Mesenchymal stem cell (in vitro differentiated cells and primary cell): Measurements from ENCODE around the gene SFTPB.

ENCODE experiments used
- DNase-seq: peaks from one replicate; pipeline ENCODE4 v3.0.0-alpha.2; 2013
- H2AFZ ChIP-seq: one replicate; pipeline ENCODE4 v1.6.1; 2013; ENCODE audit warnings: low read depth, mild to moderate bottlenecking, control low read depth, inconsistent platforms, low read length, moderate library complexity
- H2AK5ac ChIP-seq: 2 replicates; pipeline ENCODE4 v1.6.1; 2013; ENCODE audit warnings: low read length, moderate library complexity, mild to moderate bottlenecking, inconsistent platforms; ENCODE audit not compliant: severe bottlenecking
- H2BK120ac ChIP-seq: one replicate; pipeline ENCODE4 v1.6.1; 2013; ENCODE audit warnings: low read depth, mild to moderate bottlenecking, inconsistent platforms, low read length, moderate library complexity
- H2BK12ac ChIP-seq, 2 experiments: one replicate each; pipeline ENCODE4 v1.6.1; 2013; ENCODE audit warnings: inconsistent platforms in 2 of 2, low read length in 2 of 2, mild to moderate bottlenecking in 2 of 2, moderate library complexity in 2 of 2, control low read depth in 1 of 2
- H2BK15ac ChIP-seq: one replicate; pipeline ENCODE4 v1.6.1; 2013; ENCODE audit warnings: mild to moderate bottlenecking, low read depth, inconsistent platforms; ENCODE audit not compliant: poor library complexity, severe bottlenecking
- H2BK5ac ChIP-seq: 2 replicates; pipeline ENCODE4 v1.6.1; 2013; ENCODE audit warnings: low read depth, mild to moderate bottlenecking, low read length, control low read depth, inconsistent platforms; ENCODE audit not compliant: poor library complexity, severe bottlenecking
- H3K14ac ChIP-seq, 2 experiments: one replicate each; pipeline ENCODE4 v1.6.1; 2013; ENCODE audit warnings: inconsistent platforms in 2 of 2, low read length in 2 of 2, control low read depth in 1 of 2, mild to moderate bottlenecking in 1 of 2, moderate library complexity in 1 of 2
- H3K18ac ChIP-seq, 2 experiments: one replicate each; pipeline ENCODE4 v1.6.1; 2013; ENCODE audit warnings: inconsistent platforms in 2 of 2, low read length in 2 of 2, control low read depth in 1 of 2, low read depth in 1 of 2, mild to moderate bottlenecking in 1 of 2
- H3K23ac ChIP-seq, 2 experiments: one replicate each; pipeline ENCODE4 v1.6.1; 2013; ENCODE audit warnings: inconsistent platforms in 2 of 2, low read length in 2 of 2, mild to moderate bottlenecking in 2 of 2, moderate library complexity in 2 of 2, control low read depth in 1 of 2
- H3K27ac ChIP-seq: 2 replicates; pipeline ENCODE4 v1.5.1; 2013; ENCODE audit warnings: mild to moderate bottlenecking, moderate library complexity, low read length, control low read depth, inconsistent platforms; ENCODE audit not compliant: poor library complexity, severe bottlenecking
- H3K27me3 ChIP-seq, 2 experiments: 2 replicates each; pipeline versions ENCODE4 v1.6.1 to v1.7.0; 2013; ENCODE audit warnings: low read length in 2 of 2, mild to moderate bottlenecking in 2 of 2, moderate library complexity in 2 of 2, control low read depth in 1 of 2, inconsistent platforms in 1 of 2; ENCODE audit not compliant: control insufficient read depth in 1 of 2, insufficient read depth in 1 of 2
- H3K36me3 ChIP-seq, 2 experiments: 2 replicates each; pipeline versions ENCODE4 v1.6.1 to v1.7.0; 2013; ENCODE audit warnings: low read length in 2 of 2, control low read depth in 1 of 2, inconsistent platforms in 1 of 2, low read depth in 1 of 2, mild to moderate bottlenecking in 1 of 2; ENCODE audit not compliant: insufficient read depth in 2 of 2, control insufficient read depth in 1 of 2
- H3K4ac ChIP-seq, 2 experiments: one replicate each; pipeline ENCODE4 v1.6.1; 2013; ENCODE audit warnings: inconsistent platforms in 2 of 2, low read length in 2 of 2, mild to moderate bottlenecking in 2 of 2, moderate library complexity in 2 of 2, control low read depth in 1 of 2, low read depth in 1 of 2
- H3K4me1 ChIP-seq: 2 replicates; pipeline ENCODE4 v1.6.1; 2013; ENCODE audit warnings: low read depth, low read length, control low read depth; ENCODE audit not compliant: control insufficient read depth, insufficient read depth
- H3K4me2 ChIP-seq: 2 replicates; pipeline ENCODE4 v1.6.1; 2013; ENCODE audit warnings: low read length, mild to moderate bottlenecking, inconsistent platforms; ENCODE audit not compliant: poor library complexity, severe bottlenecking
- H3K4me3 ChIP-seq, 2 experiments: 2 replicates each; pipeline versions ENCODE4 v1.5.1 to v1.7.0; 2013; ENCODE audit warnings: low read length in 2 of 2, mild to moderate bottlenecking in 2 of 2, control low read depth in 1 of 2, low read depth in 1 of 2; ENCODE audit not compliant: insufficient read depth in 1 of 2
- H3K79me1 ChIP-seq: replicated peaks from 2 replicates; pipeline ENCODE4 v1.6.1; 2013; ENCODE audit warnings: mild to moderate bottlenecking, control low read depth, low read length, inconsistent platforms; ENCODE audit not compliant: poor library complexity, severe bottlenecking
- H3K9ac ChIP-seq: 2 replicates; pipeline ENCODE4 v1.7.0; 2013; ENCODE audit warnings: mild to moderate bottlenecking, low read length, moderate library complexity
- H3K9me3 ChIP-seq: 2 replicates; pipeline ENCODE4 v1.7.0; 2013; ENCODE audit warnings: mild to moderate bottlenecking, low read length; ENCODE audit not compliant: control insufficient read depth
- H4K8ac ChIP-seq: one replicate; pipeline ENCODE4 v1.6.1; 2013; ENCODE audit warnings: inconsistent platforms, mild to moderate bottlenecking, low read length, moderate library complexity
- H4K91ac ChIP-seq: one replicate; pipeline ENCODE4 v1.6.1; 2013; ENCODE audit warnings: mild to moderate bottlenecking, low read length, inconsistent platforms
- WGBS: methylation state at CpG from one replicate; pipeline ENCODE4 v1.1.7; 2013; ENCODE audit warnings: mixed read lengths; 5-methylcytosine and 5-hydroxymethylcytosine counted together

Gene SFTPB

DNA sequence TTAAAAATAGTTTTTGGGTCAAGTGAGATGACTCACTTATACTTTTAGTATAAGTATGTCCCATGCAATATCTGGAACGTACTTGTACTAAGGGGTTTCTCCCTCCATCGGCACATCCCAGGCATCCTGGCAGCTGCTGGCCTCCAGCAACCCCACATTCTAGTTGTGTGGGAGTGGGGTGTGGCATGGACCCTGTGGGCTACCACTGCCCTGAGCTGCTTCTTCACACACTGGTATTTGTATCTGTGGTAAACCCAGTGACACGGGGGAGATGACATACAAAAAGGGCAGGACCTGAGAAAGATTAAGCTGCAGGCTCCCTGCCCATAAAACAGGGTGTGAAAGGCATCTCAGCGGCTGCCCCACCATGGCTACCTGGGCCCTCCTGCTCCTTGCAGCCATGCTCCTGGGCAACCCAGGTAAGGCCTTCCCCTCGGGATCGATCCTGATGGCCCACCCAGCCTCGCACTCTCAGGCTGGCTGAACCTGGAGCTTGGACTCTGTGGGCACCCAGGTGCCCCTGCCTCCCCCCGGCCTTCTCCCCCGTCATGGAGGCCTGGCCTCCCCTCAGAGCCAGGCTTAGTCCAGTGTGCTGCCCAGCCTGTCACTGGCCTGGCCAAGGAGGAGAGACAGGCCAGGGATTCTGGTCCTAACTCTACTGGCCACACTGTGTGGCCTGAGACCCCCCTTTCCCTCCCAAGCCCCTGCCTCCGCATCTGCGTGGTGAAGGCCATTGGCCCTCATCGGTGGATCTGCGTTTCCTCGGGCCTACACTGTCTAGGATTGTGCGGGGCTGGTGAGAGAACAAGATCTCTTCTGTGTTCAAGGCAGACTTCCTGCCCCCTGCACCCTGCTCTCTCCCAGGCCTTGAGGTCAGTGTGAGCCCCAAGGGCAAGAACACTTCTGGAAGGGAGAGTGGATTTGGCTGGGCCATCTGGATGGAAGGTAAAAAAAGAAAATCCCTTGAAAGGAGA is 26.3 kb upstream of the SFTPB start, which contains the start of gene GNLY:
TSS of gene GNLY (plus strand) at position 307 of the 974 bp plus-strand sequence. CDS start at position 368, 61 bp downstream.
- WGBS = 95% methylated on average over 15 of the region's 15 CpGs
- H3K4me1 ChIP-seq = peaks cover 10% of the 10 kb centered on the region
- peak within 1 kb of the TSS in 1 of 2 experiments; percentile 84 for H3K14ac ChIP-seq
- H4K8ac ChIP-seq = no peak within 1 kb of the TSS
- no peak within 1 kb of the TSS for H3K18ac ChIP-seq
- H2AFZ ChIP-seq = no peak within 1 kb of the TSS
- DNase-seq = no peak
- no peak within 1 kb of the TSS for H3K27ac ChIP-seq
- no peaks in the 10 kb centered on the region for H3K79me1 ChIP-seq
- no peak within 1 kb of the TSS for H4K91ac ChIP-seq
- H2AK5ac ChIP-seq = no peak within 1 kb of the TSS
- no peak within 1 kb of the TSS for H3K4me3 ChIP-seq
- H3K36me3 ChIP-seq = no peaks in the 10 kb centered on the region
- no peak within 1 kb of the TSS for H2BK120ac ChIP-seq
- H2BK12ac ChIP-seq = no peak within 1 kb of the TSS
- H3K9ac ChIP-seq = no peak within 1 kb of the TSS
- H3K4ac ChIP-seq = no peak within 1 kb of the TSS
- no peak within 1 kb of the TSS for H2BK5ac ChIP-seq
- H3K27me3 ChIP-seq = peaks cover 0 to 10% of the 10 kb centered on the region in 2 experiments
- no peaks in the 10 kb centered on the region for H3K9me3 ChIP-seq
- H3K23ac ChIP-seq = no peak within 1 kb of the TSS
- H3K4me2 ChIP-seq = no peak within 1 kb of the TSS
- H2BK15ac ChIP-seq = no peak within 1 kb of the TSS

- no peak overlapping the region for H2BK15ac ChIP-seq
- H3K27me3 ChIP-seq = peaks cover 0 to under 1% of the 10 kb centered on the region in 2 experiments
- H3K79me1 ChIP-seq = no peaks in the 10 kb centered on the region
- 83% methylated on average over 5 of the region's 5 CpGs for WGBS
- no peaks in the 10 kb centered on the region for H3K36me3 ChIP-seq
- no peak overlapping the region for H3K4me3 ChIP-seq
- H3K18ac ChIP-seq = no peak overlapping the region
- no peak overlapping the region for H3K4me2 ChIP-seq
- no peak overlapping the region for H3K27ac ChIP-seq
- H2AK5ac ChIP-seq = no peak overlapping the region
- no peaks in the 10 kb centered on the region for H3K9me3 ChIP-seq
- no peak overlapping the region for H3K9ac ChIP-seq
- H3K23ac ChIP-seq = no peak overlapping the region
- DNase-seq = no peak
- no peak overlapping the region for H2BK12ac ChIP-seq
- H2AFZ ChIP-seq = no peak overlapping the region
- no peak overlapping the region for H4K8ac ChIP-seq
- H2BK120ac ChIP-seq = no peak overlapping the region
- no peak overlapping the region for H3K4ac ChIP-seq
- H4K91ac ChIP-seq = no peak overlapping the region
- peaks cover 11% of the 10 kb centered on the region for H3K4me1 ChIP-seq
- H3K14ac ChIP-seq = no peak overlapping the region
- no peak overlapping the region for H2BK5ac ChIP-seq
Observed at GRCh38 chr2:85692039-85692645, 24.1 kb upstream of the SFTPB start.

DNA sequence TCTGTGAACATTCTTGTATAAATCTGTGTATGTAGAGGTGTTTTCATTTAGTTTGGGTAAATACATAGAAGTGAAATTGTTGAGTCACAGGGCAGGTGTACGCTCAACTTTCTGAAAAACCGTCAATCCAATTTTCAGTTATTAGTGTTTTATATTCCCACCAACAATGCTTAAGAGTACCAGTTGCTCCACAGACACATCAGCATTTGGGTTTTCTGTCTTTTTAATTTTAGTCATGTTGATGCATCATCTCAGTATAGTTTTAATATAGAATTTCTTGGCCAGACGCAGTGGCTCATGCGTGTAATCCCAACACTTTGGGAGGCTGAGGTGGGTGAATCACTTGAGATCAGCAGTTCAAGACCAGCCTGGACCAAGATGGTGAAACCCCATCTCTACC is 22.9 kb upstream of the SFTPB start:
- H2AFZ ChIP-seq = no peak overlapping the region

DNA sequence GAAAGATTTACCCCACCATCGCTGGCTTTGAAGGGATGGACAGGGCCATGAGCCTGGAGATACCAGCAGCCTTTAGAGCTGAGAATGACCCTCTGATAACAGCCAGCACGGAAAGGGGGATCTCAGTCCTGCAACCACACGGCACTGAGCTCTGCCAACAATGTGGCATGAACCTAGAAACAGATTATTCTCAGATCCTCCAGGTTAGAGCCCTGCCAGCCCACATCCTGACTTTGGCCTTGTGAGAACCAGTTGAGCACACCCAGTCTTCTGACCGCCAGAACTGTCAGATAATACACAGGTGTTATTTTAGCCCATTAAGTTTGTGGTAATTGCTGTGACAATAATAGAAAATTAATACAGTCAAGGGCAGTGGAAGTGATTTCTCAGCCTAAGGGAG is 16.8 kb upstream of the SFTPB start:
- Histone ChIP-seq H2BK5ac (no peak overlapping the region), H2BK120ac (no peak overlapping the region), H3K18ac (no peak overlapping the region), H2BK15ac (no peak overlapping the region), H3K23ac (no peak overlapping the region), H3K9ac (no peak overlapping the region), H3K27me3 (no peaks in the 10 kb centered on the region), H3K9me3 (no peaks in the 10 kb centered on the region), H3K27ac (no peak overlapping the region), H3K36me3 (no peaks in the 10 kb centered on the region), H3K4me2 (no peak overlapping the region), H2BK12ac (no peak overlapping the region), H4K91ac (no peak overlapping the region), H3K4ac (no peak overlapping the region), H3K4me3 (no peak overlapping the region), H4K8ac (no peak overlapping the region), H2AK5ac (no peak overlapping the region), H3K14ac (no peak overlapping the region), H3K4me1 (peaks cover 5% of the 10 kb centered on the region), H2AFZ (no peak overlapping the region), H3K79me1 (no peaks in the 10 kb centered on the region)
- 92% methylated on average over 4 of the region's 4 CpGs for WGBS
- DNase-seq = no peak

More for the DNA sequence above, 22.9 kb upstream of the SFTPB start:
- H3K4me1 ChIP-seq = peaks cover 5% of the 10 kb centered on the region
- H2BK120ac ChIP-seq = no peak overlapping the region
- no peak overlapping the region for H3K9ac ChIP-seq
- no peak overlapping the region for H3K4me2 ChIP-seq
- no peak overlapping the region for H3K18ac ChIP-seq
- H2BK5ac ChIP-seq = no peak overlapping the region
- H2BK15ac ChIP-seq = no peak overlapping the region
- no peaks in the 10 kb centered on the region for H3K79me1 ChIP-seq
- H3K36me3 ChIP-seq = no peaks in the 10 kb centered on the region
- H4K8ac ChIP-seq = no peak overlapping the region
- H3K23ac ChIP-seq = no peak overlapping the region
- WGBS = 100% methylated on average over 2 of the region's 4 CpGs
- H3K4me3 ChIP-seq = no peak overlapping the region
- no peaks in the 10 kb centered on the region for H3K27me3 ChIP-seq
- H3K14ac ChIP-seq = no peak overlapping the region
- no peaks in the 10 kb centered on the region for H3K9me3 ChIP-seq
- no peak for DNase-seq
- no peak overlapping the region for H3K27ac ChIP-seq
- no peak overlapping the region for H3K4ac ChIP-seq
- H2BK12ac ChIP-seq = no peak overlapping the region
- H2AK5ac ChIP-seq = no peak overlapping the region
- H4K91ac ChIP-seq = no peak overlapping the region
